GM18505 (cell line): ENCODE results near the gene MALRD1.

Experiments
- ATAC-seq: cut with Tn5 transposase; IDR thresholded peaks from one replicate; pipeline ENCODE4 v1.9.1; 2021; ENCODE audit not compliant: unreplicated experiment
- POLR2A ChIP-seq: IDR thresholded peaks from 4 replicates; pipeline ENCODE4 v1.6.1; 2011; ENCODE audit warnings: borderline replicate concordance; ENCODE audit not compliant: insufficient read depth, insufficient read length; ENCODE audit errors: extremely low read depth

The MALRD1 gene

GRCh38 chr10:19048489-19048888 is at the start of gene MALRD1:
MALRD1 (plus strand) TSS chr10:19048801; CDS start chr10:19048939, 138 bp downstream.
- ATAC-seq = no peak
- no peak for TF ChIP-seq POLR2A

GRCh38 chr10:19003341-19003740 is 45.3 kb upstream of the MALRD1 start:
- no peak for TF ChIP-seq POLR2A
- no peak for ATAC-seq

GRCh38 chr10:19012111-19012510 is 36.5 kb upstream of the MALRD1 start:
- no peak for TF ChIP-seq POLR2A
- ATAC-seq = no peak

- TF ChIP-seq POLR2A = no peak
- no peak for ATAC-seq
These were observed 34.6 kb upstream of the MALRD1 start for GRCh38 chr10:19014034-19014433.

GRCh38 chr10:19014498-19014897 is 34.1 kb upstream of the MALRD1 start:
- no peak for ATAC-seq
- no peak for TF ChIP-seq POLR2A

GRCh38 chr10:19017116-19017890 is 31.3 kb upstream of the MALRD1 start:
- no peak for ATAC-seq

GRCh38 chr10:19021162-19021561 is 27.4 kb upstream of the MALRD1 start:
- no peak for TF ChIP-seq POLR2A
- ATAC-seq = no peak

More at GRCh38 chr10:19017116-19017890, 31.3 kb upstream of the MALRD1 start:
- TF ChIP-seq POLR2A = no peak

- TF ChIP-seq POLR2A = no peak
- ATAC-seq = no peak
These were observed 24.0 kb upstream of the MALRD1 start for GRCh38 chr10:19024611-19025010.

GRCh38 chr10:19031763-19032162 is 16.8 kb upstream of the MALRD1 start:
- no peak for ATAC-seq

GRCh38 chr10:19033741-19034140 is 14.9 kb upstream of the MALRD1 start:
- ATAC-seq = no peak
- TF ChIP-seq POLR2A = no peak

More at GRCh38 chr10:19031763-19032162, 16.8 kb upstream of the MALRD1 start:
- no peak for TF ChIP-seq POLR2A

- no peak for ATAC-seq
These were observed 7.4 kb upstream of the MALRD1 start for GRCh38 chr10:19041171-19041570.

GRCh38 chr10:19043431-19043830 is 5.2 kb upstream of the MALRD1 start:
- no peak for TF ChIP-seq POLR2A

More at GRCh38 chr10:19041171-19041570, 7.4 kb upstream of the MALRD1 start:
- TF ChIP-seq POLR2A = no peak

GRCh38 chr10:19046679-19047078 is 1.9 kb upstream of the MALRD1 start:
- no peak for TF ChIP-seq POLR2A
- no peak for ATAC-seq

More at GRCh38 chr10:19043431-19043830, 5.2 kb upstream of the MALRD1 start:
- ATAC-seq = no peak

GRCh38 chr10:19048891-19049290 is 290 bp downstream of the MALRD1 start:
- ATAC-seq = no peak

More at GRCh38 chr10:19048891-19049290, 290 bp downstream of the MALRD1 start:
- TF ChIP-seq POLR2A = no peak
